Panc1 (cell line): ENCODE data around the gene STAT3. TPM values are rescaled to one million over a fixed set of nuclear protein-coding genes. Genes with fewer than 3 reads are reported as not detected.

Experiments
- ATAC-seq: fragments of 200-7000 bp; cut with Tn5 transposase; 2 replicates; pipeline ENCODE4 v1.9.1; 2020; ENCODE audit warnings: mild to moderate bottlenecking, moderate library complexity
- BruUV-seq: library from RNA; stranded (reverse); fragments of 400-500 nt; replicated peaks from 2 replicates; lab custom pipeline; 2021; lab: Mats Ljungman, UMichigan
- CTCF ChIA-PET: fragments of 300-600 bp; sonication (Branson Sonifier 250); formaldehyde crosslinking; loops from one replicate; lab custom pipeline; 2022; ENCODE audit warnings: antibody characterized with exemption; lab: Charles Lee
- POLR2A ChIA-PET: fragments of 300-600 bp; sonication (Branson Sonifier 250); formaldehyde crosslinking; loops from one replicate; lab custom pipeline; 2022; ENCODE audit warnings: antibody characterized with exemption; lab: Charles Lee
- DNase-seq: peaks from one replicate; pipeline ENCODE4 v3.0.0-alpha.2; 2010; ENCODE audit warnings: low read depth, low spot score
- H3K27ac ChIP-seq: 2 replicates; pipeline ENCODE4 v1.5.1; 2011; ENCODE audit warnings: mild to moderate bottlenecking, low read length, inconsistent platforms
- H3K27me3 ChIP-seq: fragments of 200-500 bp; sonication (Bioruptor generic); 2 replicates; pipeline ENCODE4 v1.6.0; 2014; ENCODE audit warnings: low read length, inconsistent platforms; ENCODE audit not compliant: control insufficient read depth, insufficient read depth
- H3K36me3 ChIP-seq: fragments of 200-500 bp; sonication (Bioruptor generic); 2 replicates; pipeline ENCODE4 v1.5.1; 2014; ENCODE audit warnings: inconsistent platforms, mild to moderate bottlenecking, low read length, moderate library complexity; ENCODE audit not compliant: control insufficient read depth, insufficient read depth
- H3K4me1 ChIP-seq: 2 replicates; pipeline ENCODE4 v1.5.1; 2011; ENCODE audit warnings: inconsistent platforms, mild to moderate bottlenecking, low read length, moderate library complexity; ENCODE audit not compliant: control insufficient read depth, insufficient read depth
- H3K4me3 ChIP-seq, 2 experiments: 2 replicates each; pipeline ENCODE4 v1.5.1; 2011 to 2012; ENCODE audit warnings: low read depth in 2 of 2, low read length in 2 of 2, mild to moderate bottlenecking in 2 of 2, inconsistent platforms in 1 of 2, moderate library complexity in 1 of 2
- H3K9me3 ChIP-seq: fragments of 200-500 bp; sonication (Bioruptor generic); 2 replicates; pipeline ENCODE4 v1.5.1; 2014; ENCODE audit warnings: low read depth, mild to moderate bottlenecking, inconsistent platforms, low read length, moderate library complexity; ENCODE audit not compliant: control insufficient read depth, insufficient read depth
- CTCF ChIP-seq: fragments of 450-650 bp; IDR thresholded peaks from 2 replicates; pipeline ENCODE4 v1.5.1; 2017; ENCODE audit warnings: mild to moderate bottlenecking
- POLR2AphosphoS5 ChIP-seq: IDR thresholded peaks from 2 replicates; pipeline ENCODE4 v1.6.1; 2012; ENCODE audit warnings: mild to moderate bottlenecking, low read depth, low read length, moderate library complexity
- REST ChIP-seq, 2 experiments: IDR thresholded peaks; 2 replicates each; pipeline ENCODE4 v1.6.1; 2011 to 2012; ENCODE audit warnings: low read depth in 2 of 2, control low read depth in 1 of 2, low read length in 1 of 2, mild to moderate bottlenecking in 1 of 2, moderate library complexity in 1 of 2; ENCODE audit not compliant: insufficient read depth in 1 of 2
- SIN3A ChIP-seq: IDR thresholded peaks from 2 replicates; pipeline ENCODE4 v1.6.1; 2012; ENCODE audit warnings: low read depth, mild to moderate bottlenecking, low read length, moderate library complexity, borderline replicate concordance; ENCODE audit not compliant: insufficient read depth
- TCF7L2 ChIP-seq: IDR thresholded peaks from 2 replicates; pipeline ENCODE4 v1.6.1; 2011; ENCODE audit warnings: mild to moderate bottlenecking, low read depth, low read length, inconsistent platforms
- in situ Hi-C: cut with HindIII; loops from 2 replicates; pipeline ENCODE4 v1.10.0; 2016; ENCODE audit warnings: low sequenced_read_pairs, low pct_unique_long_range_greater_than_20kb
- intact Hi-C: fragments of 100-400 bp; cut with micrococcal nuclease; formaldehyde crosslinking; loops from one replicate; pipeline ENCODE4 v1.10.0; 2022; ENCODE audit not compliant: unreplicated experiment
- total RNA-seq: library from RNA; stranded (reverse); gene quantifications from one replicate; pipeline ENCODE4 v1.2.1, GENCODE V29; 2021; ENCODE audit not compliant: unreplicated experiment

The STAT3 gene
- total RNA-seq, 1 experiment from 2014 or later = 287 TPM

GRCh38 chr17:42409523-42410318 lies 21.5 kb upstream of the STAT3 start:
- peaks cover 45% of the 10 kb centered on the region for H3K4me1 ChIP-seq

GRCh38 chr17:42408061-42408460 lies 19.8 kb upstream of the STAT3 start:
- POLR2A ChIA-PET = no interaction called here
- H3K4me3 ChIP-seq = no peak overlapping the region
- H3K36me3 ChIP-seq = no peaks in the 10 kb centered on the region
- H3K27me3 ChIP-seq = no peaks in the 10 kb centered on the region
- ATAC-seq (no peak), DNase-seq (no peak)
- BruUV-seq = no TSS peak
- CTCF ChIA-PET = no interaction called here
- in situ Hi-C loops = no loop called here
- H3K4me1 ChIP-seq = peaks cover 50% of the 10 kb centered on the region
- intact Hi-C loops = no loop called here
- no peak overlapping the region for H3K27ac ChIP-seq
- H3K9me3 ChIP-seq = no peaks in the 10 kb centered on the region
- TF ChIP-seq SIN3A = no peak
- TF ChIP-seq REST (IDR thresholded peaks at IDR 0.05; ENCODE audit: insufficient read depth in 1 of 2, low read depth in 2 of 2, low read length in 1 of 2) = no peak
- no peak for TF ChIP-seq POLR2AphosphoS5
- TF ChIP-seq CTCF = no peak
- TF ChIP-seq TCF7L2 = no peak

More at GRCh38 chr17:42409523-42410318, 21.5 kb upstream of the STAT3 start:
- TF ChIP-seq TCF7L2 (no peak), REST (IDR thresholded peaks at IDR 0.05; ENCODE audit: insufficient read depth in 1 of 2, low read depth in 2 of 2, low read length in 1 of 2) (no peak), CTCF (no peak), SIN3A (no peak)
- no peak for DNase-seq
- no peak overlapping the region for H3K4me3 ChIP-seq
- peak overlapping the region; percentile 75 for H3K27ac ChIP-seq
- in situ Hi-C loops = no loop called here
- H3K9me3 ChIP-seq = no peaks in the 10 kb centered on the region
- BruUV-seq = no TSS peak
- intact Hi-C loops = no loop called here
- H3K27me3 ChIP-seq = no peaks in the 10 kb centered on the region
- H3K36me3 ChIP-seq = no peaks in the 10 kb centered on the region
- ChIA-PET CTCF (no interaction called here), POLR2A (no interaction called here)
- peak; percentile 40; the same call in 1 of the 2 replicates for ATAC-seq
